Panc1 (cell line): ENCODE results near the gene CNNM2. TPM values are rescaled to one million over a fixed set of nuclear protein-coding genes. Genes with fewer than 3 reads are reported as not detected.

Source experiments
- ATAC-seq: fragments of 200-7000 bp; cut with Tn5 transposase; 2 replicates; pipeline ENCODE4 v1.9.1; 2020; ENCODE audit warnings: mild to moderate bottlenecking, moderate library complexity
- BruUV-seq: library from RNA; stranded (reverse); fragments of 400-500 nt; replicated peaks from 2 replicates; lab custom pipeline; 2021; lab: Mats Ljungman, UMichigan
- CTCF ChIA-PET: fragments of 300-600 bp; sonication (Branson Sonifier 250); formaldehyde crosslinking; loops from one replicate; lab custom pipeline; 2022; ENCODE audit warnings: antibody characterized with exemption; lab: Charles Lee
- POLR2A ChIA-PET: fragments of 300-600 bp; sonication (Branson Sonifier 250); formaldehyde crosslinking; loops from one replicate; lab custom pipeline; 2022; ENCODE audit warnings: antibody characterized with exemption; lab: Charles Lee
- DNase-seq: peaks from one replicate; pipeline ENCODE4 v3.0.0-alpha.2; 2010; ENCODE audit warnings: low read depth, low spot score
- H3K27ac ChIP-seq: 2 replicates; pipeline ENCODE4 v1.5.1; 2011; ENCODE audit warnings: mild to moderate bottlenecking, low read length, inconsistent platforms
- H3K27me3 ChIP-seq: fragments of 200-500 bp; sonication (Bioruptor generic); 2 replicates; pipeline ENCODE4 v1.6.0; 2014; ENCODE audit warnings: low read length, inconsistent platforms; ENCODE audit not compliant: control insufficient read depth, insufficient read depth
- H3K36me3 ChIP-seq: fragments of 200-500 bp; sonication (Bioruptor generic); 2 replicates; pipeline ENCODE4 v1.5.1; 2014; ENCODE audit warnings: inconsistent platforms, mild to moderate bottlenecking, low read length, moderate library complexity; ENCODE audit not compliant: control insufficient read depth, insufficient read depth
- H3K4me1 ChIP-seq: 2 replicates; pipeline ENCODE4 v1.5.1; 2011; ENCODE audit warnings: inconsistent platforms, mild to moderate bottlenecking, low read length, moderate library complexity; ENCODE audit not compliant: control insufficient read depth, insufficient read depth
- H3K4me3 ChIP-seq, 2 experiments: 2 replicates each; pipeline ENCODE4 v1.5.1; 2011 to 2012; ENCODE audit warnings: low read depth in 2 of 2, low read length in 2 of 2, mild to moderate bottlenecking in 2 of 2, inconsistent platforms in 1 of 2, moderate library complexity in 1 of 2
- H3K9me3 ChIP-seq: fragments of 200-500 bp; sonication (Bioruptor generic); 2 replicates; pipeline ENCODE4 v1.5.1; 2014; ENCODE audit warnings: low read depth, mild to moderate bottlenecking, inconsistent platforms, low read length, moderate library complexity; ENCODE audit not compliant: control insufficient read depth, insufficient read depth
- POLR2AphosphoS5 ChIP-seq: IDR thresholded peaks from 2 replicates; pipeline ENCODE4 v1.6.1; 2012; ENCODE audit warnings: mild to moderate bottlenecking, low read depth, low read length, moderate library complexity
- SIN3A ChIP-seq: IDR thresholded peaks from 2 replicates; pipeline ENCODE4 v1.6.1; 2012; ENCODE audit warnings: low read depth, mild to moderate bottlenecking, low read length, moderate library complexity, borderline replicate concordance; ENCODE audit not compliant: insufficient read depth
- TCF7L2 ChIP-seq: IDR thresholded peaks from 2 replicates; pipeline ENCODE4 v1.6.1; 2011; ENCODE audit warnings: mild to moderate bottlenecking, low read depth, low read length, inconsistent platforms
- in situ Hi-C: cut with HindIII; loops from 2 replicates; pipeline ENCODE4 v1.10.0; 2016; ENCODE audit warnings: low sequenced_read_pairs, low pct_unique_long_range_greater_than_20kb
- intact Hi-C: fragments of 100-400 bp; cut with micrococcal nuclease; formaldehyde crosslinking; loops from one replicate; pipeline ENCODE4 v1.10.0; 2022; ENCODE audit not compliant: unreplicated experiment
- total RNA-seq: library from RNA; stranded (reverse); gene quantifications from one replicate; pipeline ENCODE4 v1.2.1, GENCODE V29; 2021; ENCODE audit not compliant: unreplicated experiment
- TF ChIP-seq, protein P1 (sequence below), 2 experiments: IDR thresholded peaks; 2 replicates each; pipeline ENCODE4 v1.6.1; 2011 to 2012; ENCODE audit warnings: low read depth in 2 of 2, control low read depth in 1 of 2, low read length in 1 of 2, mild to moderate bottlenecking in 1 of 2, moderate library complexity in 1 of 2; ENCODE audit not compliant: insufficient read depth in 1 of 2
- TF ChIP-seq, protein P2 (sequence below): fragments of 450-650 bp; IDR thresholded peaks from 2 replicates; pipeline ENCODE4 v1.5.1; 2017; ENCODE audit warnings: mild to moderate bottlenecking

The CNNM2 gene
- total RNA-seq, 1 experiment from 2014 or later, result 27.1 TPM

DNA sequence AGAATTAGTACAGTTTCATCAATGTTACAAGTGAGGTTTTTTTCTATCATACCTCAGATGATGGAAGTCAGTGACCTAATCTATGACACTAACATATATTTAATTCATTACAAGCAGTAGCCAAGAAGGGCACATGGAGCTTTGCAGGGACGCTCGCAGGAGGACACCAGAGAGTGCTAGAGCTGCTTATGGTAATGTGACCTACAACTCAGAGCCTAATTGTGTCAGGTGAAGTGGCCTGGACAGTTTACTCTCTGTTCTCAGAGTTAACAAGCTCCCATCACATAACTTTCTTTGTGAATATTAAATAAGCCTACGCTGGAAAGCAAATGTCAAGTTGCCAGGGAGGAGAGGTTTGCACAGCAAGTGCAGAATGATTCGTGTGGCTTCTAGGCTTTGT, 11.6 kb upstream of the CNNM2 start:
- no peak overlapping the region for H3K27ac ChIP-seq
- in situ Hi-C loops, result no loop called here
- no peaks in the 10 kb centered on the region for H3K27me3 ChIP-seq
- CTCF ChIA-PET, result no interaction called here
- BruUV-seq, result no TSS peak
- H3K36me3 ChIP-seq, result no peaks in the 10 kb centered on the region
- H3K4me3 ChIP-seq, result no peak overlapping the region
- no peaks in the 10 kb centered on the region for H3K4me1 ChIP-seq
- H3K9me3 ChIP-seq, result no peaks in the 10 kb centered on the region
- TF ChIP-seq TCF7L2 (no peak), SIN3A (no peak), POLR2AphosphoS5 (no peak)
- TF ChIP-seq, protein P1, sequence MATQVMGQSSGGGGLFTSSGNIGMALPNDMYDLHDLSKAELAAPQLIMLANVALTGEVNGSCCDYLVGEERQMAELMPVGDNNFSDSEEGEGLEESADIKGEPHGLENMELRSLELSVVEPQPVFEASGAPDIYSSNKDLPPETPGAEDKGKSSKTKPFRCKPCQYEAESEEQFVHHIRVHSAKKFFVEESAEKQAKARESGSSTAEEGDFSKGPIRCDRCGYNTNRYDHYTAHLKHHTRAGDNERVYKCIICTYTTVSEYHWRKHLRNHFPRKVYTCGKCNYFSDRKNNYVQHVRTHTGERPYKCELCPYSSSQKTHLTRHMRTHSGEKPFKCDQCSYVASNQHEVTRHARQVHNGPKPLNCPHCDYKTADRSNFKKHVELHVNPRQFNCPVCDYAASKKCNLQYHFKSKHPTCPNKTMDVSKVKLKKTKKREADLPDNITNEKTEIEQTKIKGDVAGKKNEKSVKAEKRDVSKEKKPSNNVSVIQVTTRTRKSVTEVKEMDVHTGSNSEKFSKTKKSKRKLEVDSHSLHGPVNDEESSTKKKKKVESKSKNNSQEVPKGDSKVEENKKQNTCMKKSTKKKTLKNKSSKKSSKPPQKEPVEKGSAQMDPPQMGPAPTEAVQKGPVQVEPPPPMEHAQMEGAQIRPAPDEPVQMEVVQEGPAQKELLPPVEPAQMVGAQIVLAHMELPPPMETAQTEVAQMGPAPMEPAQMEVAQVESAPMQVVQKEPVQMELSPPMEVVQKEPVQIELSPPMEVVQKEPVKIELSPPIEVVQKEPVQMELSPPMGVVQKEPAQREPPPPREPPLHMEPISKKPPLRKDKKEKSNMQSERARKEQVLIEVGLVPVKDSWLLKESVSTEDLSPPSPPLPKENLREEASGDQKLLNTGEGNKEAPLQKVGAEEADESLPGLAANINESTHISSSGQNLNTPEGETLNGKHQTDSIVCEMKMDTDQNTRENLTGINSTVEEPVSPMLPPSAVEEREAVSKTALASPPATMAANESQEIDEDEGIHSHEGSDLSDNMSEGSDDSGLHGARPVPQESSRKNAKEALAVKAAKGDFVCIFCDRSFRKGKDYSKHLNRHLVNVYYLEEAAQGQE (IDR thresholded peaks at IDR 0.05; ENCODE audit: insufficient read depth in 1 of 2, low read depth in 2 of 2, low read length in 1 of 2), result no peak
- TF ChIP-seq, protein P2, sequence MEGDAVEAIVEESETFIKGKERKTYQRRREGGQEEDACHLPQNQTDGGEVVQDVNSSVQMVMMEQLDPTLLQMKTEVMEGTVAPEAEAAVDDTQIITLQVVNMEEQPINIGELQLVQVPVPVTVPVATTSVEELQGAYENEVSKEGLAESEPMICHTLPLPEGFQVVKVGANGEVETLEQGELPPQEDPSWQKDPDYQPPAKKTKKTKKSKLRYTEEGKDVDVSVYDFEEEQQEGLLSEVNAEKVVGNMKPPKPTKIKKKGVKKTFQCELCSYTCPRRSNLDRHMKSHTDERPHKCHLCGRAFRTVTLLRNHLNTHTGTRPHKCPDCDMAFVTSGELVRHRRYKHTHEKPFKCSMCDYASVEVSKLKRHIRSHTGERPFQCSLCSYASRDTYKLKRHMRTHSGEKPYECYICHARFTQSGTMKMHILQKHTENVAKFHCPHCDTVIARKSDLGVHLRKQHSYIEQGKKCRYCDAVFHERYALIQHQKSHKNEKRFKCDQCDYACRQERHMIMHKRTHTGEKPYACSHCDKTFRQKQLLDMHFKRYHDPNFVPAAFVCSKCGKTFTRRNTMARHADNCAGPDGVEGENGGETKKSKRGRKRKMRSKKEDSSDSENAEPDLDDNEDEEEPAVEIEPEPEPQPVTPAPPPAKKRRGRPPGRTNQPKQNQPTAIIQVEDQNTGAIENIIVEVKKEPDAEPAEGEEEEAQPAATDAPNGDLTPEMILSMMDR, result no peak
- POLR2A ChIA-PET, result no interaction called here
- ATAC-seq, result no peak
- intact Hi-C loops, result no loop called here
- DNase-seq, result no peak

DNA sequence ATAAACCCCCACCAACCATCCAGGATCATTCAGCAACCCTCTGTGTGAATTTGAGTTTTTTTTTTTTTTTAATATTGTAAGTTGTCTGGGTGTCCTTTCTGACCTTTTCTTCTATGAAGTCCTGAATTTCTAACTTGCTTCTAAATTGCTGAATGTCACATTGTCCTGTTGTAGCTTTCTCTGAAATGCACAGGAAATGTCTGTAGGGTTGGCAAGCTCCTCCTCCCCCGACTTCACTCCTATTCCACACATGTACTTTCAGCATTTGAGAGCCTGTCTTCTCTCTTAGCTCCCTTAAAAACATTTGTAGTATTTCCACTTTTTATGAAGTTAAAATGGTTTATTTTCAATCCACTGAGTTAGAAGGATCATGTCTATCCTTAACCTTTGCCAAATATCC, 3.3 kb upstream of the CNNM2 start:
- no peak overlapping the region for H3K4me3 ChIP-seq
- POLR2A ChIA-PET, result no interaction called here
- H3K27ac ChIP-seq, result no peak overlapping the region
- intact Hi-C loops (no loop called here), in situ Hi-C loops (no loop called here)
- H3K36me3 ChIP-seq, result peaks cover 2% of the 10 kb centered on the region; the same call in 1 of the 2 replicates
- no TSS peak for BruUV-seq
- TF ChIP-seq SIN3A (no peak), TCF7L2 (no peak), POLR2AphosphoS5 (no peak)
- TF ChIP-seq, protein P1 (IDR thresholded peaks at IDR 0.05; ENCODE audit: insufficient read depth in 1 of 2, low read depth in 2 of 2, low read length in 1 of 2), result no peak
- TF ChIP-seq, protein P2, result no peak
- no peaks in the 10 kb centered on the region for H3K27me3 ChIP-seq
- H3K4me1 ChIP-seq, result no peaks in the 10 kb centered on the region
- no peak for DNase-seq
- ATAC-seq, result no peak
- no peaks in the 10 kb centered on the region for H3K9me3 ChIP-seq
- CTCF ChIA-PET, result interaction anchor here (0.7 kb wide), 2 partner anchors 40 to 78 kb away, joined by 6 to 10 read pairs; no protein-coding TSS in a partner anchor
